GM23338 (cell line): Measurements from ENCODE around the gene SLC25A13. TPM values are rescaled to one million over a fixed set of nuclear protein-coding genes. Genes with fewer than 3 reads are reported as not detected.

ENCODE experiments used
- ATAC-seq: fragments of 200-7000 bp; cut with Tn5 transposase; 3 replicates; pipeline ENCODE4 v1.9.1; 2020
- DNase-seq: peaks from one replicate; pipeline ENCODE4 v3.0.0-alpha.2; 2015; ENCODE audit warnings: low spot score
- H2AFZ ChIP-seq: fragments of 200-600 bp; sonication (generic); 2 replicates; pipeline ENCODE4 v1.8.0; 2016; ENCODE audit warnings: antibody characterized with exemption, mild to moderate bottlenecking, moderate library complexity
- H3F3A ChIP-seq: fragments of 200-600 bp; sonication (generic); replicated peaks from 2 replicates; pipeline ENCODE4 v1.8.0; 2017; ENCODE audit warnings: antibody characterized with exemption, mixed run types, low read depth
- H3K27ac ChIP-seq: fragments of 200-600 bp; sonication (generic); 2 replicates; pipeline ENCODE4 v1.6.1; 2016; ENCODE audit warnings: low read depth
- H3K27me3 ChIP-seq: fragments of 200-600 bp; sonication (generic); 2 replicates; pipeline ENCODE4 v1.8.0; 2016; ENCODE audit warnings: mild to moderate bottlenecking, mixed run types, moderate library complexity; ENCODE audit not compliant: insufficient read depth
- H3K36me3 ChIP-seq: fragments of 200-600 bp; sonication (generic); 2 replicates; pipeline ENCODE4 v1.8.0; 2016; ENCODE audit warnings: mild to moderate bottlenecking; ENCODE audit not compliant: insufficient read depth
- H3K4me1 ChIP-seq: fragments of 200-600 bp; sonication (generic); 2 replicates; pipeline ENCODE4 v1.8.0; 2016; ENCODE audit warnings: mild to moderate bottlenecking, moderate library complexity; ENCODE audit not compliant: insufficient read depth
- H3K4me2 ChIP-seq: fragments of 200-600 bp; sonication (generic); 2 replicates; pipeline ENCODE4 v1.7.1; 2017; ENCODE audit warnings: mixed run types
- H3K4me3 ChIP-seq: fragments of 200-600 bp; sonication (generic); 2 replicates; pipeline ENCODE4 v1.6.1; 2016; ENCODE audit warnings: mixed run types
- H3K79me2 ChIP-seq: fragments of 200-600 bp; sonication (generic); replicated peaks from 2 replicates; pipeline ENCODE4 v1.8.0; 2017; ENCODE audit warnings: mild to moderate bottlenecking; ENCODE audit not compliant: insufficient read depth
- H3K9me2 ChIP-seq: fragments of 200-600 bp; sonication (generic); 2 replicates; pipeline ENCODE4 v1.8.0; 2017; ENCODE audit not compliant: insufficient read depth
- H4K20me1 ChIP-seq: fragments of 200-600 bp; sonication (generic); replicated peaks from 2 replicates; pipeline ENCODE4 v1.8.0; 2017; ENCODE audit warnings: mild to moderate bottlenecking; ENCODE audit not compliant: insufficient read depth
- H3K27ac Mint-ChIP-seq: 2 replicates; pipeline ENCODE4 v1.8.0; 2020; ENCODE audit warnings: inconsistent platforms, mild to moderate bottlenecking, moderate library complexity, mixed read lengths
- H3K27me3 Mint-ChIP-seq: 3 replicates; pipeline ENCODE4 v1.8.0; 2022; ENCODE audit warnings: low read depth, mild to moderate bottlenecking, moderate library complexity, mixed read lengths, inconsistent platforms; ENCODE audit not compliant: insufficient read depth, poor library complexity
- H3K36me3 Mint-ChIP-seq: 3 replicates; pipeline ENCODE4 v1.8.0; 2021; ENCODE audit warnings: low read depth, mild to moderate bottlenecking, inconsistent platforms, moderate library complexity, mixed read lengths
- H3K4me1 Mint-ChIP-seq: 3 replicates; pipeline ENCODE4 v1.8.0; 2020; ENCODE audit warnings: mild to moderate bottlenecking, inconsistent platforms, mixed read lengths
- H3K4me3 Mint-ChIP-seq: 3 replicates; pipeline ENCODE4 v1.8.0; 2021; ENCODE audit warnings: moderate library complexity, mild to moderate bottlenecking, inconsistent platforms, mixed read lengths
- H3K9me3 Mint-ChIP-seq: 3 replicates; pipeline ENCODE4 v1.8.0; 2020; ENCODE audit warnings: moderate library complexity, mild to moderate bottlenecking, inconsistent platforms, mixed read lengths
- CREB1 ChIP-seq: fragments of 250-450 bp; sonication (Bioruptor Pico); IDR thresholded peaks from 2 replicates; pipeline ENCODE4 v1.5.0; 2020; ENCODE audit warnings: low read depth, mild to moderate bottlenecking, moderate library complexity
- CTCF ChIP-seq, 2 experiments: fragments of 200-600 bp in 1 of 2; sonication (generic) in 1 of 2; conservative IDR thresholded peaks; 2 replicates each; pipeline versions ENCODE4 v1.5.1 to v1.6.1; 2016 to 2017; ENCODE audit warnings: antibody characterized with exemption in 2 of 2, low read depth in 2 of 2, mild to moderate bottlenecking in 2 of 2, moderate library complexity in 1 of 2
- EZH2 ChIP-seq: fragments of 200-600 bp; sonication (generic); IDR thresholded peaks from one replicate; pipeline ENCODE4 v1.8.0; 2017; ENCODE audit warnings: antibody characterized with exemption, mild to moderate bottlenecking, low read depth; ENCODE audit not compliant: unreplicated experiment
- EZH2phosphoT487 ChIP-seq: fragments of 200-600 bp; sonication (generic); IDR thresholded peaks from one replicate; pipeline ENCODE4 v1.8.1; 2018; ENCODE audit warnings: antibody characterized with exemption; ENCODE audit not compliant: unreplicated experiment
- NANOG ChIP-seq: IDR thresholded peaks from 2 replicates; pipeline ENCODE4 v1.6.1; 2016; ENCODE audit warnings: antibody characterized with exemption, borderline replicate concordance
- POLR2AphosphoS5 ChIP-seq: IDR thresholded peaks from 2 replicates; pipeline ENCODE4 v1.6.1; 2016; ENCODE audit warnings: antibody characterized with exemption, low read depth
- REST ChIP-seq: IDR thresholded peaks from one replicate; pipeline ENCODE4 v1.6.1; 2018; ENCODE audit warnings: antibody characterized with exemption; ENCODE audit not compliant: unreplicated experiment
- STAT1 ChIP-seq: IDR thresholded peaks from one replicate; pipeline ENCODE4 v1.6.1; 2016; ENCODE audit warnings: antibody characterized with exemption; ENCODE audit not compliant: unreplicated experiment
- polyA plus RNA-seq: library from polyadenylated mRNA; unstranded; fragments of >200 nt; fragmentation: Nextera tagmentation; extraction: Ambion mirVana; gene quantifications from 2 replicates; pipeline ENCODE4 v1.2.1, GENCODE V29; 2016
- total RNA-seq: library from RNA; depleted of rRNA; stranded (reverse); fragments of >200 nt; shearing (Covaris generic); gene quantifications from 2 replicates; pipeline ENCODE4 v1.2.3, GENCODE V29; 2014

Gene SLC25A13
- total and polyA plus RNA-seq, 2 experiments from 2014 or later, result 51.1 to 84.6 TPM

DNA sequence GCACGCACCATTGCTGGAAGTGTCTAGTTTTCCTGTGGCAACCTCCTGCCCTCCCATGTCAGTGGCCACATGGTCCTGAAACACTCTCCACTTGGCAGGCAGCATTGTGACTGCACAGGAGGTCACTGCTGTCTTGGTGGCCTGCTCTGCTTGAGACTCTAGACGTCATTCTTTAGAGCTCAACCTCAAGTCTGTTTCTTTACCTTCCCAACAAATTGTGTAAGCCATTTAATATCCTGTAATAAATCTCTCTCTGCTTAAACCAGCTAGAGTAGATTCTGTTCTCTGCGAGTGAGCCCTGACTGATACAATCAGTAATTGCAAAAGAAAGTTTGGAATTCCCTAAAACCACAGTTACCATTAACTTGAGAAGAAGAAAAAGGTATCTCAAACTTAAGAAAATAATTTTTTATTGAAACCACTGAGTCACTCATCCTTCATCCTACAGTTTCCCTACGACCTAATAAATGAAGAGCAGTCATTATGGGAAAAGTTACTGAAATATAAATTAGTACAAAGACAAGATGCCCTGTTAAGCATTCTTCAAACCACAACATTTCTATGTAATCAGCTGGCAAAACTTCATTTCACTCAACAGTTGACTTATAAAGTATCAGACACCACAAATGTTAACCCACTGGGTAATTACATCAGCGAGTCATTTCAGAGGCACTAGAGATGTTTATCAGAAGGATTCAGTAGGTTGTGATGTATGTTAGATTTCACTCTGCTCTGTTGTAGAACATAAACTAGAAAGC lies 18.0 kb downstream of the SLC25A13 start (continued):
- TF ChIP-seq EZH2phosphoT487 (no peak), STAT1 (no peak), NANOG (no peak), REST (no peak), CTCF (conservative IDR thresholded peaks at IDR 0.05; ENCODE audit: low read depth in 2 of 2) (no peak), EZH2 (no peak)

- Histone ChIP-seq H3K4me3 (no peak overlapping the region), H4K20me1 (peaks cover 25% of the 10 kb centered on the region), H3K9me2 (no peaks in the 10 kb centered on the region), H3K79me2 (peaks cover 98% of the 10 kb centered on the region), H3K4me1 (peaks cover 11% of the 10 kb centered on the region; the same call in 1 of the 2 replicates), H3K27me3 (no peaks in the 10 kb centered on the region), H3K27ac (no peak overlapping the region), H3F3A (no peaks in the 10 kb centered on the region), H3K36me3 (no peaks in the 10 kb centered on the region), H2AFZ (no peak overlapping the region), H3K4me2 (no peak overlapping the region)
- Mint-ChIP-seq H3K27ac (no peak overlapping the region), H3K9me3 (no peaks in the 10 kb centered on the region), H3K4me1 (peaks cover 16% of the 10 kb centered on the region), H3K4me3 (no peak overlapping the region), H3K27me3 (no peaks in the 10 kb centered on the region), H3K36me3 (no peaks in the 10 kb centered on the region)
- TF ChIP-seq REST (no peak), POLR2AphosphoS5 (no peak), CREB1 (CRISPR knock-in tag) (no peak), EZH2phosphoT487 (no peak)
- DNase-seq (no peak), ATAC-seq (no peak)
Measured at GRCh38 chr7:96303105-96303685, 18.7 kb downstream of the SLC25A13 start.
